SU-DHL-6 (cell line): ENCODE results near the gene MXD4.

ENCODE experiments used
- H2AFZ ChIP-seq: fragments of 200-600 bp; sonication (generic); 2 replicates; pipeline ENCODE4 v1.6.1; 2014; ENCODE audit warnings: low read depth, mild to moderate bottlenecking, moderate library complexity, mixed read lengths, antibody characterized with exemption, low read length; ENCODE audit not compliant: severe bottlenecking
- H3F3A ChIP-seq: fragments of 200-600 bp; shearing (Covaris generic); 2 replicates; pipeline ENCODE4 v1.6.0; 2016; ENCODE audit warnings: antibody characterized with exemption, mild to moderate bottlenecking; ENCODE audit not compliant: insufficient read depth
- H3K27ac ChIP-seq: fragments of 200-600 bp; sonication (generic); 2 replicates; pipeline ENCODE4 v1.5.1; 2016; ENCODE audit warnings: low read depth, mild to moderate bottlenecking, low read length, moderate library complexity, mixed read lengths
- H3K27me3 ChIP-seq: fragments of 200-600 bp; sonication (generic), shearing (Covaris generic); 2 replicates; pipeline ENCODE4 v1.6.0; 2014; ENCODE audit warnings: mild to moderate bottlenecking, low read length
- H3K36me3 ChIP-seq: fragments of 200-600 bp; sonication (generic); 2 replicates; pipeline ENCODE4 v1.6.1; 2014; ENCODE audit warnings: mild to moderate bottlenecking, low read length, mixed read lengths
- H3K4me2 ChIP-seq: fragments of 300-600, 200-600 bp; shearing (Covaris generic), sonication (generic); 2 replicates; pipeline ENCODE4 v1.6.0; 2014; ENCODE audit warnings: low read length, low read depth, mild to moderate bottlenecking; ENCODE audit not compliant: poor library complexity, severe bottlenecking
- H3K4me3 ChIP-seq: fragments of 200-600 bp; sonication (generic); 2 replicates; pipeline ENCODE4 v1.5.1; 2014; ENCODE audit warnings: antibody characterized with exemption, low read length, mild to moderate bottlenecking, mixed read lengths; ENCODE audit not compliant: insufficient read depth, poor library complexity, severe bottlenecking
- H3K79me2 ChIP-seq: fragments of 200-600 bp; sonication (generic); 2 replicates; pipeline ENCODE4 v1.6.1; 2014; ENCODE audit warnings: mild to moderate bottlenecking, low read length, moderate library complexity; ENCODE audit not compliant: insufficient read depth
- H3K9ac ChIP-seq: fragments of 200-600 bp; sonication (generic); 2 replicates; pipeline ENCODE4 v1.7.0; 2014; ENCODE audit warnings: mild to moderate bottlenecking, low read length
- H3K9me2 ChIP-seq: fragments of 200-600 bp; sonication (generic); replicated peaks from 2 replicates; pipeline ENCODE4 v1.6.1; 2014; ENCODE audit warnings: low read length; ENCODE audit not compliant: insufficient read depth
- H3K9me3 ChIP-seq: fragments of 200-600 bp; sonication (generic); 2 replicates; pipeline ENCODE4 v1.6.1; 2014; ENCODE audit warnings: low read length, mixed read lengths; ENCODE audit not compliant: insufficient read depth
- H4K20me1 ChIP-seq: fragments of 200-600 bp; sonication (generic); 2 replicates; pipeline ENCODE4 v1.6.1; 2014; ENCODE audit warnings: low read depth, mild to moderate bottlenecking, antibody characterized with exemption, low read length, moderate library complexity, mixed read lengths
- CTCF ChIP-seq: fragments of 200-600 bp; sonication (generic); IDR thresholded peaks from one replicate; pipeline ENCODE4 v1.5.1; 2017; ENCODE audit warnings: antibody characterized with exemption, mild to moderate bottlenecking, low read length, moderate library complexity; ENCODE audit not compliant: insufficient read depth, poor library complexity, severe bottlenecking
- EZH2phosphoT487 ChIP-seq: fragments of 200-600 bp; sonication (generic), shearing (Covaris generic); conservative IDR thresholded peaks from 2 replicates; pipeline ENCODE4 v1.6.1; 2018; ENCODE audit warnings: mild to moderate bottlenecking, antibody characterized with exemption, low read length, moderate library complexity, mixed read lengths

Gene MXD4

DNA sequence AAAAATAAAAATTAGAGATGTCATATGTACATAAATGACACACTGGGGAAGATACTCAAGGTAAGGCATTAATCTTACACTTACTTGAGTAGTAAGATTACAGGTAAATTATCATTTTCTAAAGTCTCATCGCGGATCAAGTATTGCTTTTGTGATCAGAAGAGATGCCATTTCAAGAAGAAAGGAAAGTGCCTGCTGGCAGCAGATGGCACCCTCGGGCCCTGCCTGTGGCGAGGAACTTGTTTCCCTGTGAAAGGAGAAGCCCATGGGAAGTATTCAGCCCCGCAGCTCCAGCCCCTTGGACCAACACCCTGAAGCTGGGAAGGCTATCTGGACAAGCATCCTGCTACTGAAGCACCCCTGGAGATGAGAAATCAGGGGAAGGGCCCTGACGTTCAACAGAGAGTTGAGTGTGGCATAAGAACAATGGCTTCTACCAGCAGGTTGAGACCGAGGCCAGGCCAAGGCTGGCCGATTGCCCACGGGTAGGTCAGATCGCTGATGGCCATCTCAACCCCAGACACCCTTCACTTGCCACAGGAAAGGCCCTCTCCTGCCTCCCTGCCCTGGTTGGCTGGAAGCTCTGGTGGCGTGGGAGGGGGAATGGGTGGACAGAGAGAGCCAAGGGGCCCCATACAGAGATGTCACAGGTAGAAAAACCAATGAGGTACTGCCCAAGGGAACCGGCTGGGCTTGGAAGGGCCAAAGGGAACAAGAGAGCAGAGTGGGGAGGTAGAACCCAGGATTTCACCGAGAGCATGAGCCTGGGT is 18.8 kb upstream of the MXD4 start:
- Histone ChIP-seq H3K36me3 (no peaks in the 10 kb centered on the region), H3K9me2 (no peaks in the 10 kb centered on the region), H3K4me3 (no peak overlapping the region), H2AFZ (no peak overlapping the region), H3K27me3 (no peaks in the 10 kb centered on the region), H3K9ac (no peak overlapping the region), H3K79me2 (no peaks in the 10 kb centered on the region), H3K4me2 (no peak overlapping the region), H4K20me1 (no peaks in the 10 kb centered on the region), H3F3A (no peaks in the 10 kb centered on the region), H3K27ac (no peak overlapping the region), H3K9me3 (no peaks in the 10 kb centered on the region)
- TF ChIP-seq CTCF, result no peak
- no peak for TF ChIP-seq EZH2phosphoT487

GRCh38 chr4:2277956-2278355 is 16.0 kb upstream of the MXD4 start:
- no peaks in the 10 kb centered on the region for H3K9me2 ChIP-seq
- H4K20me1 ChIP-seq, result no peaks in the 10 kb centered on the region
- H3K27me3 ChIP-seq, result no peaks in the 10 kb centered on the region
- no peak overlapping the region for H3K4me3 ChIP-seq
- H3F3A ChIP-seq, result no peaks in the 10 kb centered on the region
- TF ChIP-seq EZH2phosphoT487, result no peak
- no peak for TF ChIP-seq CTCF
- no peaks in the 10 kb centered on the region for H3K79me2 ChIP-seq
- H3K9me3 ChIP-seq, result no peaks in the 10 kb centered on the region
- H3K36me3 ChIP-seq, result no peaks in the 10 kb centered on the region
- H3K27ac ChIP-seq, result no peak overlapping the region
- H3K9ac ChIP-seq, result no peak overlapping the region
- no peak overlapping the region for H3K4me2 ChIP-seq
- no peak overlapping the region for H2AFZ ChIP-seq

GRCh38 chr4:2276581-2277325 is 14.8 kb upstream of the MXD4 start:
- Histone ChIP-seq H3K9me3 (no peaks in the 10 kb centered on the region), H3K27me3 (no peaks in the 10 kb centered on the region), H3K9me2 (no peaks in the 10 kb centered on the region), H3K27ac (no peak overlapping the region), H3K36me3 (no peaks in the 10 kb centered on the region), H2AFZ (no peak overlapping the region), H3K79me2 (no peaks in the 10 kb centered on the region), H3F3A (no peaks in the 10 kb centered on the region), H3K9ac (no peak overlapping the region), H3K4me3 (no peak overlapping the region), H3K4me2 (no peak overlapping the region), H4K20me1 (no peaks in the 10 kb centered on the region)
- no peak for TF ChIP-seq EZH2phosphoT487
- TF ChIP-seq CTCF, result no peak
